ENCODE measurements around the gene TBCD.
"Not testable (repeated sequence)": the region's sequence is repeated elsewhere in the genome, so short reads cannot be mapped to it uniquely, and the experiment has no call there.

Gene TBCD

DNA sequence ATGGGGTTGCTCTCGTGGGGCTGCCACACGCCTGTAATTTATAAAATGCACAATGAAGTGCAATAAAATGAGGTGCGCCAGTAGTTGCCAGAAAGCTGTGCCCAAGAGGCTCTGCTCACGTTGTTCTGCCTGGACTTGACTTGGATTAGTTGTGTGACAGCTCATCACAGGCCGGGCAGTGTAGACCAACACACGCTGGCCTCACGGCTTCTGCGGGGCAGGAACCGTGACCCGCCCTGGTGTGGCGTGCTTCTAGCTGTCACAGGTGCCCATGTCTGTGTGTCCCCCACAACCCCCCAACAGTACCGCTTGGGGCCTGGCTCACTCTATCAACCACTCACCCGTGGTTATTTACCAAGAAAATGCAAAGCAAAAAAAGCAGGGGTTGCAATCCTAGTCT is 200.2 kb downstream of the TBCD start:
- no peak for DNase-seq (ENCODE audit: extremely low spot score)
- no peak for TF ChIP-seq L3MBTL2 (conservative IDR thresholded peaks at IDR 0.05)
- no peak for TF ChIP-seq ZNF384 (IDR thresholded peaks at IDR 0.05)
- no peak for TF ChIP-seq FOXK2 (IDR thresholded peaks at IDR 0.05)
- TF ChIP-seq BHLHE40 (IDR thresholded peaks at IDR 0.05; ENCODE audit: borderline replicate concordance), result no peak
- TF ChIP-seq LEF1 (IDR thresholded peaks at IDR 0.05; ENCODE audit: borderline replicate concordance), result no peak
- POLR2A ChIA-PET, result no interaction called here
- CTCF ChIA-PET, result no interaction called here

DNA sequence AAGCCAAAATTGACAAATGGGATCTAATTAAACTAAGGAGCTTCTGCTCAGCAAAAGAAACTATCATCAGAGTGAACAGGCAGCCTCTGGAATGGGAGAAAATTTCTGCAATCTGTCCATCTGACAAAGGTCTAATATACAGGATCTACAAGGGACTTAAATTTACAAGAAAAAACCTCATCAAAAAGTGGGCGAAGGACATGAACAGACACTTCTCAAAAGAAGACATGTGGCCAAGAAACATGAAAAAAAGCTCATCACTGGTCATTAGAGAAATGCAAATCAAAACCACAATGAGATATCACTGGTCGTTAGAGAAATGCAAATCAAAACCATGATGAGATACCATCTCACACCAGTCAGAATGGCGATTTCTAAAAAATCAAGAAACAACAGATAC is 203.2 kb downstream of the TBCD start:
- DNase-seq (ENCODE audit: extremely low spot score); POLR2A ChIA-PET; CTCF ChIA-PET: not testable (repeated sequence)

DNA sequence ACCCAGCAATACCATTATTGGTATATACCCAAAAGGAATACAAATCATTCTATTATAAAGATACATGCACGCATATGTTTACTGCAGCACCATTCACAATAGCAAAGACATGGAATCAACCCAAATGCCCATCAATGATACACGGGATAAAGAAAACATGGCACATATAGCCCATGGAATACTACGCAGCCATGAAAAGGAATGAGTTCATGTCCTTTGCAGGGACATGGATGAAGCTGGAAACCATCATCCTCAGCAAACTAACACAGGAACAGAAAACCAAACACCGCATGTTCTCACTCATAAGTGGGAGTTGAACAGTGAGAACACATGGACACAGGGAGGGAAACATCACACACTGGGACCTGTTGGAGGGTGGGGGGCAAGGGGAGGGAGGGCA is 203.8 kb downstream of the TBCD start:
- CTCF ChIA-PET; POLR2A ChIA-PET; DNase-seq (ENCODE audit: extremely low spot score): not testable (repeated sequence)

DNA sequence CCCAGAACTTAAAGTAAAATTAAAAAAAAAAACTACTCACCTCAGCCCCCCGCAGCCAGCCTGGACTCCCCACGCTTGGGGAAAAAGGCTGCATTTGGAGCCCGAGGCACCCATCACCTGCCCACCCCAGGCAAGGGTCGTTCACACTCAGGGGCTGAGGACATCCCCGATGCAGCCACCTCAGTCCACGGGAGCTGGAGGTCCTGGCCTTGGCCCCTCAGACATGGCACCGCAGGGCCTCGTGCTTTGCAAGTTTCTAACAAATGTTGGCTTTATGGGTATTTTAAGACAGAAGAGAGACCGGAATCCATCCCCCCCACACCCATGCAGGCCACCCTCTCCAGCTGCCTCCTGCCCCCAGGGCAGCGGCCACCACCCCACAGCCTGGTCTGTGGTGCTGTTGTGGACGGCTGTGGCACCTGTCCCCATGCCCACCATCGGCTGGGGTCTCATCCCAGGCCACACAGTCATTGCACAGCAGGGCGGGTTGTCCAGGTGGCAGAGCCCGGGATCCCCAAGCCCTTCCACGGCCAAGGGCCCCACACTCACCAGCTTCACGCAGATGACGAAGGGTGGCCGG is 204.4 kb downstream of the TBCD start:
- DNase-seq (ENCODE audit: extremely low spot score), result no peak
- ChIA-PET CTCF (no interaction called here), POLR2A (no interaction called here)
- TF ChIP-seq TARDBP (IDR thresholded peaks at IDR 0.05) (no peak), FOXM1 (IDR thresholded peaks at IDR 0.05; ENCODE audit: borderline replicate concordance) (no peak), SUZ12 (IDR thresholded peaks at IDR 0.05) (no peak), HDGF (IDR thresholded peaks at IDR 0.05; ENCODE audit: borderline replicate concordance) (no peak), ZNF384 (IDR thresholded peaks at IDR 0.05) (no peak), BHLHE40 (IDR thresholded peaks at IDR 0.05; ENCODE audit: borderline replicate concordance) (no peak), CTBP1 (IDR thresholded peaks at IDR 0.05; ENCODE audit: borderline replicate concordance) (no peak), L3MBTL2 (conservative IDR thresholded peaks at IDR 0.05) (no peak), SP1 (IDR thresholded peaks at IDR 0.05) (no peak), FOXA1 (IDR thresholded peaks at IDR 0.05) (no peak), FOXK2 (IDR thresholded peaks at IDR 0.05) (no peak), ARNT (IDR thresholded peaks at IDR 0.05) (no peak)
- TF ChIP-seq, protein P1, sequence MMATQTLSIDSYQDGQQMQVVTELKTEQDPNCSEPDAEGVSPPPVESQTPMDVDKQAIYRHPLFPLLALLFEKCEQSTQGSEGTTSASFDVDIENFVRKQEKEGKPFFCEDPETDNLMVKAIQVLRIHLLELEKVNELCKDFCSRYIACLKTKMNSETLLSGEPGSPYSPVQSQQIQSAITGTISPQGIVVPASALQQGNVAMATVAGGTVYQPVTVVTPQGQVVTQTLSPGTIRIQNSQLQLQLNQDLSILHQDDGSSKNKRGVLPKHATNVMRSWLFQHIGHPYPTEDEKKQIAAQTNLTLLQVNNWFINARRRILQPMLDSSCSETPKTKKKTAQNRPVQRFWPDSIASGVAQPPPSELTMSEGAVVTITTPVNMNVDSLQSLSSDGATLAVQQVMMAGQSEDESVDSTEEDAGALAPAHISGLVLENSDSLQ (IDR thresholded peaks at IDR 0.05), result no peak

DNA sequence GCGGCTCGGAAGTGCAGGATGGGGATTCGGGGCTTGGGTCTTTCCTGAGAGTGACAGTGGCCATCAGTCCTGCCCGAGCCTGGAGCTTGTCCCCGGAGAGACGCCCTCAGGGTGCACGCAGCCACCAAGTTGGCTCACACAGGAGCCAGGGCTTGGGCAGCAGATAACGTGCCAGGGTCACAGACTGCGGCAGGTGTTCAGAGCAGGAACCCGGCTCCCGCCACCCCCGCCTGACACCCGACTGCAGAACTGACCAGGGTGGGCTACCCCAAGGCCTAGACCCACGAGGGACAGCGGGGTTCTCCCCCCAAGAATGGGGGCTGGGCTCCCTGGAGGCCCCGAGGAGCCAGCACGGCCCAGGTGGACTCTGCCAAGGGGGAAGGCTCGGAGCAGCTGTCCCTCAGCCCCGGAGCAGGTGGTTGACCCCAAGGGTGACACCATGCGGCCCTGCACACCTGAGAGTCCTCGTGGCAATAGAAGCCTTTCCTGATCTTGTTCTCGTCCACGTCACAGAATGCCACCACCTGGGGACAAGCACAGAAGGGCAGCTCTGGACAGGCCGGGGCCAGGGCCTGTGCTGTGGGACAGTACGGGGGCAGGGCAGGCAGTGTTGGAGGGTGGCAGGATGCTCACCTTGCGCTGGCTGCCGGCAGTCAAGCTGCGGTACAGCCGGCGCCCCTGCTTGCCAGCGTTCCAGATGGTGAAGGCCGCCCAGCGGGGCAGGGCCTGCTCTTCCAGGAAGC is 205.0 kb downstream of the TBCD start:
- CTCF ChIA-PET, result no interaction called here
- TF ChIP-seq, protein P1 (IDR thresholded peaks at IDR 0.05), result no peak
- TF ChIP-seq CTBP1 (IDR thresholded peaks at IDR 0.05; ENCODE audit: borderline replicate concordance), result no peak
- no peak for DNase-seq (ENCODE audit: extremely low spot score)
- POLR2A ChIA-PET, result no interaction called here

DNA sequence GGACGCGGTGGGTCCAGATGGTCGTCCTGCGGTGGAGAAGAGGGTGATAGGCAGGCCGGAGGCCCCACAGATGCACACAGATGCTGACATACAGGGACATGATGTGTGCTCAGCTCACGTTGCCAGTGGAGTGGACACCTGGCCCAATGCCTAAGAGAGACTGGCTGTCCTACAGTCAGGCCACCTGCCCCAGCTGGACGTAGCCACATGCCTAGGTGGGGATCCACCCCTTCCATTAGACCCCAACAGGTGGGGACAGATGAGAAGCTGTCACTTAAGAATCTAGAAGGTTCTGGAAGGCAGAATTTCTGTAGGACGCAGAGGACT is 205.6 kb downstream of the TBCD start:
- no peak for DNase-seq (ENCODE audit: extremely low spot score)
- ChIA-PET POLR2A (no interaction called here), CTCF (no interaction called here)
- no peak for TF ChIP-seq ELF4 (IDR thresholded peaks at IDR 0.05)
- no peak for TF ChIP-seq CTBP1 (IDR thresholded peaks at IDR 0.05; ENCODE audit: borderline replicate concordance)
- TF ChIP-seq BHLHE40 (IDR thresholded peaks at IDR 0.05; ENCODE audit: borderline replicate concordance), result no peak

DNA sequence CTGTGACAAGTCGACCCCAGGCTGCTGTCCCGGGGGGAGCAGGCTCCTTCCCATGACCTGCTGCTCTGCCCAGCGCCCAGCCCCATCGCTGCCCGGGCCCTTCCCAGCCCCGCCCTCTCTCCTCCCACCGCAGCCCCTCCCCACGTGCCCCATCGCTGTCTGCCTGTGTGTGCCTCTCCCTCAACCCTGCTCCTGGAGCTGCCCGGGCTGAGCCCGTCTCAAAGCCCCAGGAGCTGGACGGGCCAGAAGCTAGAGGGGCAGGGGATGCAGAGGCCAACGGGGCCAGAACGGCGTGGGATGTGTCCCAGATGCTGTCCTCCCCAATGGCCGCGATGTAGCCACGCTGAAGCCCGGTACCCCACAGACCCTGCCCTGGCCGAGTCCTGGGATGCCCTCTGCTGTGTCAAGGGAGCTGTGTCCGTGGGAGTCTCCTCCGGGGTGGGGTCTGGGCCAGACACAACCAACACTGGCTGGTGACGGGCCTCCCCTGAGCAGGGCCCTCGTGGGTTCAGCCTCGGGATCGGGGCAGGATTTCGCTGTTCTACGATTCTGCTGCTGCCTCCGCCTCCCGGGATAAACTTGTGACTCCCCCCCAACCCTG is 206.2 kb downstream of the TBCD start:
- ChIA-PET POLR2A (no interaction called here), CTCF (no interaction called here)
- no peak for TF ChIP-seq LEF1 (IDR thresholded peaks at IDR 0.05; ENCODE audit: borderline replicate concordance)
- no peak for TF ChIP-seq FOXM1 (IDR thresholded peaks at IDR 0.05; ENCODE audit: borderline replicate concordance)
- no peak for TF ChIP-seq ZNF384 (IDR thresholded peaks at IDR 0.05)
- TF ChIP-seq FOXA1 (IDR thresholded peaks at IDR 0.05), result no peak
- TF ChIP-seq SP1 (IDR thresholded peaks at IDR 0.05), result no peak
- TF ChIP-seq HDGF (IDR thresholded peaks at IDR 0.05; ENCODE audit: borderline replicate concordance), result no peak
- no peak for TF ChIP-seq ARNT (IDR thresholded peaks at IDR 0.05)
- no peak for TF ChIP-seq TARDBP (IDR thresholded peaks at IDR 0.05)
- no peak for TF ChIP-seq ELF4 (IDR thresholded peaks at IDR 0.05)
- no peak for TF ChIP-seq SUZ12 (IDR thresholded peaks at IDR 0.05)
- TF ChIP-seq L3MBTL2 (conservative IDR thresholded peaks at IDR 0.05), result no peak
- no peak for DNase-seq (ENCODE audit: extremely low spot score)

DNA sequence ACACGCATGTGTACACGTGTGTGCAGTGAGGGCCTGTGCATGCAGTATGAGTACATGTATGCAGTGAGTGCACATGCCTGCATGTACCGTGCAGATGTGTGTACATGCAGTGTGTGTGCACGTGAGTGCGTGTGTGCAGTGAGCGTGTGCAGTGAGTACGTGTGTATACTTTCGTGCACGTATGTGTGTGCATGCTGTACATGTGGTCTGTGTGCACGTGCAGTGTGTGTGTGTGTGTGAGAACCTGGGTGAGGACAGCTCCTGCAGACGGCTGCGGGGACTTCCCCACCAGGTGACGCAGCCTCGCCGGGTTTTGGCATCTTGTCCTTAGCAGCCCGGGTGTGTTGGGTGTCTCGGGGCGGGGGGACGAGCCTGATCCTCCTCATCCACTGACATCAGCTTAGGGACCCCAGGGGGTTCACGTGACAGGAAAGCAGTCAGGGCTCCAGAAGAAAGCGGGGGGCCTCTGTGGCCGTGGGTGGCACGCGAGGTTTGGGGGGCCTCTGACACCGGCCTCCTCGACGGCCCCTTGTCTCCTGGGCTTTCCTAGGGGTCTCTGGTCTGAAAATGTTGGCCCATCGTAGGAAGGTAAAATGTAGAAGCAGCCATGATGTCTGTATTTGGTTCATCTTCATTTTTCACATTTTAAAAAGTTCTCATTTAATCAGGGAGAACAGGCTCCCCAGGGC is 207.5 kb downstream of the TBCD start:
- POLR2A ChIA-PET, result no interaction called here
- TF ChIP-seq ZNF384 (IDR thresholded peaks at IDR 0.05) (no peak), CTBP1 (IDR thresholded peaks at IDR 0.05; ENCODE audit: borderline replicate concordance) (no peak), ARNT (IDR thresholded peaks at IDR 0.05) (no peak), SP1 (IDR thresholded peaks at IDR 0.05) (no peak), HDGF (IDR thresholded peaks at IDR 0.05; ENCODE audit: borderline replicate concordance) (no peak), SUZ12 (IDR thresholded peaks at IDR 0.05) (no peak), FOXM1 (IDR thresholded peaks at IDR 0.05; ENCODE audit: borderline replicate concordance) (no peak), LEF1 (IDR thresholded peaks at IDR 0.05; ENCODE audit: borderline replicate concordance) (no peak), TARDBP (IDR thresholded peaks at IDR 0.05) (no peak)
- TF ChIP-seq, protein P1 (IDR thresholded peaks at IDR 0.05), result no peak

More for the DNA sequence above, 207.5 kb downstream of the TBCD start:
- CTCF ChIA-PET, result no interaction called here
- no peak for DNase-seq (ENCODE audit: extremely low spot score)

Data from HEK293T (cell line).